GM19452 (cell line): ENCODE data around the gene HTRA3.

ENCODE experiments used
- ATAC-seq: cut with Tn5 transposase; IDR thresholded peaks from one replicate; pipeline ENCODE4 v1.9.1; 2021; ENCODE audit not compliant: unreplicated experiment

The HTRA3 gene

DNA sequence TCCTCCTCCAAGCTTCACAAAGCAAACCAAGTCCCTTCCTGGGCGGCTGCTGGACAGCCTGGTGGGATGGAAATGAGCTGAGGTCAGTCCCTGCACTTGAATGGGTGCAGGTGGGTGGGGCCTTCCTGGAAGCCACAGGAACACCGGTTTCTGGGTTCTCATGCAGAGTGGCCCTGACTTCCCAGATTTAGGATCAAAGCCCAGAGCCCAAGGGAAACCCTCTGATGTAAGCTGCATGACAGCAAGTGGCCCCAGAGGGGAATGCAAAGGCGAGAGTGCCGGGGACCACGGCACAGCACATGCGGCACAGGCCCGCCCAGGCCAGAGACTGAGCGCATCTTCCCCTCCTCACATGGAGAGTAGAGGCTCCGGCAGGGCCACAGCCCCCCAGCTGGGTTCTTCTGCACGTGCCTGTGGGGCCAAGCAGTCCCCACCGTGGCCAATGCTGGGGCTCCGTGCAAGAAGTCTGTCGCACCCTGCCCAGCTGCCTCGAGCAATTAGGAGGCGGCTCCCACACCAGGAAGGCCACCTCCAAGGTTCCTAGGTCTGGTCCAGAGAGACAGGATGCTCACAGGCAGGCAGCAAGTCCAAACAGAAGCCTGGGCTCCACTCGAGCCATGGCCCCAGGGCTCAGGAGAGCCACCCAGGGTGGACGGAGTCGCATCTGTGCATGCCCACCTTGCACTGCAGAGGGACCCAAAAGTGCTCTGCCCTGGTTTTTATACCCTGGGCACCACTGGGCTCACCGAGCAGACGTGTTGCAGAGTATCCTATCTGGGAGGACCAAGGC, 83.0 kb downstream of the HTRA3 start:
- no peak for ATAC-seq

DNA sequence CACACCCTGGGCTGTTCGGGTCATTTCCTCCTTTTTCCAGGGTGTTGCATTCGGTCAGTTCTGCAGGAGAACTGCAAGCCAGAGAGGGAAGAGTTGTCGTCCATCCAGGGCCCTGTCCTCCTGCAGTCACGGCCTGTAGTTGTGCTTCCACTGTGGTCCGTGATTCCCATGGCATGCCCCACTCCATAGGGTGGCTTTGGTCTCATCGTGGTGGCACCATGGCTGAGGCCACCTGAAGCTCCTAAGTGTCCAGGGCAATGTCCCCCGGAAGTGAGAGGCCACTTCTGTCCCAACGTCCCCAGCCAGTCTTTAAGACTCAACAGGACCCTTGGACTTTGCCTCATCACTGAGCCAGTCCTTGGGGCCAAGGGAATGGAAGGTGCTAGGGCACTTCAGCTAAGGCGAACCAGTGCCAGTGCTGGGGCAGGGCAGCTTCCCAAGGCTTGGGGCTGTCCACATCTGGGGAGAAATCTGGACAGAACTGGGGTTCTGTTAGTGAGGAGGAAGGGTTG, 83.7 kb downstream of the HTRA3 start:
- ATAC-seq = no peak

DNA sequence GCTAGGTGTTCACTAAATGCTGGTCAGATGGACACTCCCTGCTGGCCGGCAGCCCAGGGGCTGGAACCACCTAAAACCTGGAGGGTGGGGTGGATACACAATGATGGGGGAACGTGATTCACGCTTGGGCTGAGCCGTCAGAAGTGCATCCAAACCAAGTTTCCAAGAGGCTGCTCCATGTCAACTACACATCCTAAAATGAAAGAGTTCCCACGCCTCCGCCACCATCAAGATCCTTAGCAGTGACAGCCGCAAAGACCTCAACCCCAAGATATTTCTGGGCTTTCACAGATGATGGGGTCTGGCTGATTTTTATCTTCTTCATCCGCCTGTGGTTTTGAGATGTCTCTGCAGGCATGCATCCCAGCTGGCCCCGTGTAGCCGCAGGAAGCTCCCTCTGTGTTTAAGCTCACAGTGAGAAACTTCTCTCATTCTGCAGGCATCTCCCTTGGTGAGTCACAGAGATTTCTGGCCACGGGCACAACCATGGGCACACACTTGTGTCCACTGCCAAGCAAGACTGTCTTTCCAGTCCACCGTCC, 84.4 kb downstream of the HTRA3 start:
- ATAC-seq = no peak

DNA sequence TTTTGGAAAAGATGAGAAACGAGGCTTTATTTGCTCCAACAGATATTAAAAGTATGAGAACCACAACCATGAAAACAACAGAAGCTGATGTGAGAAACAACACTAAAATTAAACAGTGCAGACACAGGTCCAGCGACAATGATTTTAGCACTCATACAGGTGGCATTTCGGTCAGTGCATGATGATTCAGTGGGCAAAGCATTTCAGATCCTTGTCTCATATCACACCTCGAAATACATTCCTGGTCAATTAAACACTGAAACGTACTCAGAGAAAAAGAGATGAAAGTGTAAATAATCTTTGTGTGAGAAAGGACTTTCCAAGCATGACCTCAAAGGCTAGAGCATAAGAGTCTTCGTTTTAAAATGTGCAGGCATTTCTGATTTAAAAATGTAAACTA, 85.8 kb downstream of the HTRA3 start:
- no peak for ATAC-seq

DNA sequence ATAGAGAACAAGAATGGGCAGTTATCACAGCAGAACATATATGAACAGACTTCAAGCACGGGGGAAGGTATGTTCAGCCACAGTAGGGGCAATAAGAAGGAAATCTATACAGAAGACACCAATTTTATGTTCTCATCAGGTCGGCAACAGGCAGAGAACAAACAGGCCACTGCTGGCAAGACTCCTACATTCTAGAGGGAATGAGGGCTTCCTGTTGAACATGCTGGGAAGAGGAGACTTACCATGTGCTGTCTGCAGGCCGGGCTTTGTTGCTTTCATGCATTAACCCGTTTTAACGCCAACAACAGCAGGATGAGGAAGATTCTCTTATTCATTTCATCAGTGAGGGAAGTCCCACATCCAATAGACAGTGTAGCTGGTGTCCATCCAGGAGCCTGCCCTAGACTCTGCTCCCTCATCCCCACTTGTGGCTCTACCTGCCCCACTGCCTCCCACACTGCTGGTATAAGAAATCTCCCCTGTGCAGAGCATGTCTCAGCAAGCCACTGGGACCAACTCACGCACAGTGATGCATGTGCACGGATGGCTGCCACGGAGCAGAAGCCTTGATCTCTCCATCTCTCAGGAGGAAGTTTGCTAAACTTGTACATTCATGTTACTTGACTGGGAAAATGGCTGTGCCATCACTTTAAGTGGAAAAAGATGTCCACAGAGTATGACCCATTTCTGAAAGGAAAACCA, 86.5 kb downstream of the HTRA3 start:
- no peak for ATAC-seq
